K562 (cell line): ENCODE results near the gene RUSC1. TPM values are rescaled to one million over a fixed set of nuclear protein-coding genes. Genes with fewer than 3 reads are reported as not detected.
A peak's percentile ranks its signal among the peaks of the same experiment; 100 is the strongest.

Source experiments
- CBX2 ChIP-seq: fragments of 200-600 bp; sonication (generic); IDR thresholded peaks from one replicate; pipeline ENCODE4 v1.6.1; 2012; ENCODE audit warnings: mild to moderate bottlenecking, low read length, inconsistent platforms; ENCODE audit not compliant: insufficient read depth, poor library complexity, severe bottlenecking
- CCAR2 ChIP-seq: fragments of 200-400 bp; formaldehyde crosslinking; IDR thresholded peaks from 2 replicates; pipeline ENCODE4 v1.6.1; 2017; ENCODE audit warnings: mild to moderate bottlenecking, low read depth, low read length
- COPS2 ChIP-seq: fragments of 450-650 bp; conservative IDR thresholded peaks from 2 replicates; pipeline ENCODE4 v1.6.1; 2016; ENCODE audit warnings: mild to moderate bottlenecking, moderate library complexity
- FOXA1 ChIP-seq: fragments of 450-650 bp; IDR thresholded peaks from 2 replicates; pipeline ENCODE4 v1.6.1; 2016; ENCODE audit warnings: mild to moderate bottlenecking, borderline replicate concordance
- GABPB1 ChIP-seq: sonication (generic); formaldehyde crosslinking; IDR thresholded peaks from 2 replicates; pipeline ENCODE4 v1.8.0; 2022; ENCODE audit warnings: mild to moderate bottlenecking, missing genetic modification reagents
- HIVEP1 ChIP-seq: fragments of 250-450 bp; sonication (Bioruptor Pico); IDR thresholded peaks from 2 replicates; pipeline ENCODE4 v1.4.0; 2020; ENCODE audit warnings: mild to moderate bottlenecking
- IRF1 ChIP-seq: sonication (generic); formaldehyde crosslinking; IDR thresholded peaks from 2 replicates; pipeline ENCODE4 v1.8.0; 2022; ENCODE audit warnings: missing genetic modification reagents, mild to moderate bottlenecking, borderline replicate concordance
- JUNB ChIP-seq: fragments of 450-650 bp; formaldehyde crosslinking; conservative IDR thresholded peaks from 2 replicates; pipeline ENCODE4 v1.4.0; 2020; ENCODE audit warnings: mild to moderate bottlenecking
- KHSRP ChIP-seq: fragments of 450-650 bp; IDR thresholded peaks from 2 replicates; pipeline ENCODE4 v1.6.1; 2017
- L3MBTL2 ChIP-seq: fragments of 450-650 bp; IDR thresholded peaks from 2 replicates; pipeline ENCODE4 v1.6.1; 2016; ENCODE audit warnings: mild to moderate bottlenecking, moderate library complexity
- MEF2A ChIP-seq: IDR thresholded peaks from 2 replicates; pipeline ENCODE4 v1.6.1; 2011; ENCODE audit warnings: low read depth, mild to moderate bottlenecking, low read length, moderate library complexity; ENCODE audit not compliant: control insufficient read depth
- MEIS2 ChIP-seq: fragments of 450-650 bp; IDR thresholded peaks from 2 replicates; pipeline ENCODE4 v1.6.1; 2014; ENCODE audit warnings: mild to moderate bottlenecking; ENCODE audit not compliant: partially characterized antibody
- NCOA4 ChIP-seq: fragments of 450-650 bp; IDR thresholded peaks from 2 replicates; pipeline ENCODE4 v1.6.1; 2018; ENCODE audit warnings: mild to moderate bottlenecking; ENCODE audit not compliant: partially characterized antibody
- PTRF ChIP-seq: fragments of 450-650 bp; IDR thresholded peaks from 2 replicates; pipeline ENCODE4 v1.6.1; 2016; ENCODE audit warnings: mild to moderate bottlenecking, missing genetic modification characterization, missing compliant biosample characterization
- PTTG1 ChIP-seq: fragments of 450-650 bp; IDR thresholded peaks from 2 replicates; pipeline ENCODE4 v1.6.1; 2016; ENCODE audit warnings: low read depth, mild to moderate bottlenecking, missing genetic modification characterization, missing compliant biosample characterization
- PYGO2 ChIP-seq: fragments of 450-650 bp; IDR thresholded peaks from 2 replicates; pipeline ENCODE4 v1.6.1; 2016; ENCODE audit warnings: mild to moderate bottlenecking, missing genetic modification characterization, moderate library complexity, missing compliant biosample characterization
- SIRT6 ChIP-seq: IDR thresholded peaks from one replicate; pipeline ENCODE4 v1.6.1; 2012; ENCODE audit warnings: low read depth, mild to moderate bottlenecking, control low read depth, inconsistent platforms, low read length, moderate library complexity
- TAF1 ChIP-seq: IDR thresholded peaks from 2 replicates; pipeline ENCODE4 v1.6.1; 2011; ENCODE audit warnings: mild to moderate bottlenecking, low read length, moderate library complexity; ENCODE audit not compliant: insufficient read depth, control insufficient read depth, severe bottlenecking; ENCODE audit errors: extremely low read depth
- TAF9B ChIP-seq: fragments of 450-650 bp; IDR thresholded peaks from 2 replicates; pipeline ENCODE4 v1.6.1; 2018; ENCODE audit warnings: mild to moderate bottlenecking; ENCODE audit not compliant: partially characterized antibody
- TBL1XR1 ChIP-seq, 2 experiments: IDR thresholded peaks; 2 replicates each; pipeline ENCODE4 v1.6.1; 2012; ENCODE audit warnings: improper control_type of control experiment in 2 of 2, low read length in 2 of 2, mild to moderate bottlenecking in 1 of 2
- TGIF2 ChIP-seq: sonication (generic); formaldehyde crosslinking; IDR thresholded peaks from 2 replicates; pipeline ENCODE4 v1.8.1; 2022; ENCODE audit warnings: mild to moderate bottlenecking, missing genetic modification reagents, moderate library complexity
- ZFP36 ChIP-seq: fragments of 150-350 bp; IDR thresholded peaks from 2 replicates; pipeline ENCODE4 v1.6.1; 2018; ENCODE audit warnings: low read length, low read depth; ENCODE audit not compliant: partially characterized antibody
- ZNF140 ChIP-seq: fragments of 250-450 bp; sonication (Bioruptor Pico); IDR thresholded peaks from 2 replicates; pipeline ENCODE4 v1.8.0; 2021; ENCODE audit warnings: moderate library complexity, mild to moderate bottlenecking, inconsistent platforms
- ZNF586 ChIP-seq: fragments of 450-650 bp; formaldehyde crosslinking; conservative IDR thresholded peaks from 2 replicates; pipeline ENCODE4 v1.4.0; 2020; ENCODE audit warnings: mild to moderate bottlenecking, moderate library complexity
- ZNF644 ChIP-seq: fragments of 200-800 bp; sonication (Bioruptor generic); IDR thresholded peaks from 2 replicates; pipeline ENCODE4 v1.6.1; 2016; ENCODE audit warnings: low read depth, missing genetic modification characterization, missing compliant biosample characterization
- polyA plus RNA-seq, 8 experiments: library from polyadenylated mRNA; depleted of rRNA in 4 of 8; stranded (reverse) in 5 of 8; unstranded in 3 of 8; fragments of >200 nt; fragmentation: Nextera tagmentation in 2 of 8; fragmentation: Illumina TruSeq in 1 of 8; extraction: Ambion mirVana in 2 of 8; extraction: Trizol in 1 of 8; gene quantifications; 2 replicates each; pipeline versions ENCODE4 v1.2.1 to v1.2.3, GENCODE V29; 2011 to 2014; ENCODE audit warnings: inconsistent platforms in 1 of 8, missing spikeins in 1 of 8
- total RNA-seq, 7 experiments: library from RNA; depleted of rRNA in 6 of 7; stranded (reverse); fragments of >200 nt in 6 of 7; fragmentation: Illumina TruSeq in 2 of 7; extraction: Trizol in 2 of 7; gene quantifications; 2 replicates each; pipeline versions ENCODE4 v1.2.1 to v1.2.3, GENCODE V29; 2011 to 2021; ENCODE audit warnings: low replicate concordance in 1 of 7
- TF ChIP-seq, protein P1 (sequence below): fragments of 200-400 bp; formaldehyde crosslinking; IDR thresholded peaks from 2 replicates; pipeline ENCODE4 v1.6.1; 2017; ENCODE audit warnings: mild to moderate bottlenecking, low read depth, low read length, moderate library complexity
- TF ChIP-seq, protein P2 (sequence below), 2 experiments: fragments of 450-650 bp; conservative IDR thresholded peaks; 2 replicates each; pipeline ENCODE4 v1.6.1; 2017; ENCODE audit warnings: mild to moderate bottlenecking in 2 of 2, moderate library complexity in 2 of 2

RUSC1 gene
- total and polyA plus RNA-seq, 9 of the 15 experiments (the other 6 are each of a cell fraction or from before 2014, with no cell fraction given), result 5.7 to 68.3 (median 33.6) TPM

DNA sequence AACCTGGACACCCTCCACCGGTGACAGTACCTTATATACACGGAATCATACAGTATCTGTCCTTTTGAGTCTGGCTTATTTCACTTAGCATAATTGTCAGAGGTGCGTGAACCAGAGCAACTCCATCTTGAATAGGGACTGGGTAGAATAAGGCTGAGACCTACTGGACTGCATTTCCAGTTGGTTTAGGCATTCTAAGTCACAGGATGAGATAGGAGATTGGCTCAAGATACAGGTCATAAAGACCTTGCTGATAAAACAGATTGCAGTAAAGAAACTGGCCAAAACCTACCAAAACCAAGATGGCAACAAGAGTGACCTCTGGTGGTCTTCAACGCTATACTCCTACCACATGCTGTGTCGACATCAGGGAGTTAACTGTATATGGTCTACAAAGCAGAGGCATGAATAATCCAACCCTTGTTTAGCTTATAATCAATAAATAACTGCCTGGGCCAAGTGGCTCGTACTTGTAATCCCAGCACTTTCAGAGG, 13.4 kb upstream of the RUSC1 start (continued):
- 0 out of 2 replicates have a peak, but pooled peaks have one; percentile 72 for TF ChIP-seq ZNF140
- no peak for TF ChIP-seq MEIS2
- TF ChIP-seq, protein P1, sequence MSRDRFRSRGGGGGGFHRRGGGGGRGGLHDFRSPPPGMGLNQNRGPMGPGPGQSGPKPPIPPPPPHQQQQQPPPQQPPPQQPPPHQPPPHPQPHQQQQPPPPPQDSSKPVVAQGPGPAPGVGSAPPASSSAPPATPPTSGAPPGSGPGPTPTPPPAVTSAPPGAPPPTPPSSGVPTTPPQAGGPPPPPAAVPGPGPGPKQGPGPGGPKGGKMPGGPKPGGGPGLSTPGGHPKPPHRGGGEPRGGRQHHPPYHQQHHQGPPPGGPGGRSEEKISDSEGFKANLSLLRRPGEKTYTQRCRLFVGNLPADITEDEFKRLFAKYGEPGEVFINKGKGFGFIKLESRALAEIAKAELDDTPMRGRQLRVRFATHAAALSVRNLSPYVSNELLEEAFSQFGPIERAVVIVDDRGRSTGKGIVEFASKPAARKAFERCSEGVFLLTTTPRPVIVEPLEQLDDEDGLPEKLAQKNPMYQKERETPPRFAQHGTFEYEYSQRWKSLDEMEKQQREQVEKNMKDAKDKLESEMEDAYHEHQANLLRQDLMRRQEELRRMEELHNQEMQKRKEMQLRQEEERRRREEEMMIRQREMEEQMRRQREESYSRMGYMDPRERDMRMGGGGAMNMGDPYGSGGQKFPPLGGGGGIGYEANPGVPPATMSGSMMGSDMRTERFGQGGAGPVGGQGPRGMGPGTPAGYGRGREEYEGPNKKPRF, result no peak
- peak; percentile 97 for TF ChIP-seq PTRF (tag)
- 0 out of 2 replicates have a peak, but pooled peaks have one; percentile 11 for TF ChIP-seq L3MBTL2
- TF ChIP-seq TGIF2 (CRISPR knock-in tag), result no peak
- no peak for TF ChIP-seq FOXA1
- TF ChIP-seq ZFP36, result no peak
- TF ChIP-seq, protein P2, sequence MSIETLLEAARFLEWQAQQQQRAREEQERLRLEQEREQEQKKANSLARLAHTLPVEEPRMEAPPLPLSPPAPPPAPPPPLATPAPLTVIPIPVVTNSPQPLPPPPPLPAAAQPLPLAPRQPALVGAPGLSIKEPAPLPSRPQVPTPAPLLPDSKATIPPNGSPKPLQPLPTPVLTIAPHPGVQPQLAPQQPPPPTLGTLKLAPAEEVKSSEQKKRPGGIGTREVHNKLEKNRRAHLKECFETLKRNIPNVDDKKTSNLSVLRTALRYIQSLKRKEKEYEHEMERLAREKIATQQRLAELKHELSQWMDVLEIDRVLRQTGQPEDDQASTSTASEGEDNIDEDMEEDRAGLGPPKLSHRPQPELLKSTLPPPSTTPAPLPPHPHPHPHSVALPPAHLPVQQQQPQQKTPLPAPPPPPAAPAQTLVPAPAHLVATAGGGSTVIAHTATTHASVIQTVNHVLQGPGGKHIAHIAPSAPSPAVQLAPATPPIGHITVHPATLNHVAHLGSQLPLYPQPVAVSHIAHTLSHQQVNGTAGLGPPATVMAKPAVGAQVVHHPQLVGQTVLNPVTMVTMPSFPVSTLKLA (conservative IDR thresholded peaks at IDR 0.05), result no peak; a peak in 1 of 4 replicates
- TF ChIP-seq IRF1, result no peak
- TF ChIP-seq ZNF644 (tag), result peak; percentile 98
- TF ChIP-seq TAF1, result no peak
- TF ChIP-seq PYGO2, result peak; percentile 96
- peak; percentile 97 for TF ChIP-seq PTTG1 (tag)
- TF ChIP-seq JUNB, result peak; percentile 42; the same call in 1 of the 2 replicates
- no peak for TF ChIP-seq TAF9B
- no peak for TF ChIP-seq NCOA4
- peak; percentile 96 for TF ChIP-seq HIVEP1 (CRISPR knock-in tag)
- no peak for TF ChIP-seq GABPB1 (CRISPR knock-in tag)
- no peak for TF ChIP-seq SIRT6
- TF ChIP-seq CBX2, result no peak
- no peak for TF ChIP-seq TBL1XR1 (IDR thresholded peaks at IDR 0.05; ENCODE audit: low read length in 2 of 2)
- peak; percentile 81 for TF ChIP-seq ZNF586 (CRISPR knock-in tag)
- no peak for TF ChIP-seq CCAR2
- no peak for TF ChIP-seq MEF2A
- TF ChIP-seq COPS2, result no peak
- TF ChIP-seq KHSRP, result no peak
